Mammary epithelial cell (primary cell): ENCODE measurements around the gene SIK1.
"Not testable (repeated sequence)": the region's sequence is repeated elsewhere in the genome, so short reads cannot be mapped to it uniquely, and the experiment has no call there.

Experiments used
- EZH2 ChIP-seq: IDR thresholded peaks from 2 replicates; pipeline ENCODE4 v1.6.1; 2012; ENCODE audit warnings: low read length, inconsistent platforms, borderline replicate concordance
- TF ChIP-seq, protein P1 (sequence below), 2 donors: IDR thresholded peaks in 1 of 2; conservative IDR thresholded peaks in 1 of 2; 2 replicates each; pipeline ENCODE4 v1.5.1; 2011 to 2012; ENCODE audit warnings: inconsistent platforms in 2 of 2, low read length in 2 of 2, mild to moderate bottlenecking in 2 of 2, control low read depth in 1 of 2, low read depth in 1 of 2; ENCODE audit not compliant: insufficient read depth in 1 of 2; ENCODE audit errors: extremely low read depth in 1 of 2

GRCh38 chr21:43465159-43465558 lies 38.2 kb upstream of the SIK1 start:
- TF ChIP-seq, protein P1, sequence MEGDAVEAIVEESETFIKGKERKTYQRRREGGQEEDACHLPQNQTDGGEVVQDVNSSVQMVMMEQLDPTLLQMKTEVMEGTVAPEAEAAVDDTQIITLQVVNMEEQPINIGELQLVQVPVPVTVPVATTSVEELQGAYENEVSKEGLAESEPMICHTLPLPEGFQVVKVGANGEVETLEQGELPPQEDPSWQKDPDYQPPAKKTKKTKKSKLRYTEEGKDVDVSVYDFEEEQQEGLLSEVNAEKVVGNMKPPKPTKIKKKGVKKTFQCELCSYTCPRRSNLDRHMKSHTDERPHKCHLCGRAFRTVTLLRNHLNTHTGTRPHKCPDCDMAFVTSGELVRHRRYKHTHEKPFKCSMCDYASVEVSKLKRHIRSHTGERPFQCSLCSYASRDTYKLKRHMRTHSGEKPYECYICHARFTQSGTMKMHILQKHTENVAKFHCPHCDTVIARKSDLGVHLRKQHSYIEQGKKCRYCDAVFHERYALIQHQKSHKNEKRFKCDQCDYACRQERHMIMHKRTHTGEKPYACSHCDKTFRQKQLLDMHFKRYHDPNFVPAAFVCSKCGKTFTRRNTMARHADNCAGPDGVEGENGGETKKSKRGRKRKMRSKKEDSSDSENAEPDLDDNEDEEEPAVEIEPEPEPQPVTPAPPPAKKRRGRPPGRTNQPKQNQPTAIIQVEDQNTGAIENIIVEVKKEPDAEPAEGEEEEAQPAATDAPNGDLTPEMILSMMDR (conservative IDR thresholded peaks at IDR 0.05 in 1 of 2, IDR thresholded peaks at IDR 0.05 in 1 of 2; ENCODE audit: extremely low read depth in 1 of 2, insufficient read depth in 1 of 2, low read depth in 1 of 2, low read length in 2 of 2): not testable (repeated sequence)
- TF ChIP-seq EZH2: not testable (repeated sequence)
